DMS53 (cell line): ENCODE measurements around the gene TECPR2.

ENCODE experiments used
- DNase-seq: peaks from one replicate; lab custom pipeline; 2025; lab: John Stamatoyannopoulos, UW

The TECPR2 gene

GRCh38 chr14:102375119-102375518 lies 12.4 kb downstream of the TECPR2 start:
- DNase-seq = no peak

- DNase-seq = no peak
Measured at GRCh38 chr14:102377696-102378095, 15.0 kb downstream of the TECPR2 start.

GRCh38 chr14:102378830-102379229 lies 16.1 kb downstream of the TECPR2 start:
- no peak for DNase-seq

- DNase-seq = no peak
Measured at GRCh38 chr14:102387086-102387485, 24.3 kb downstream of the TECPR2 start.

GRCh38 chr14:102389246-102389645 lies 26.5 kb downstream of the TECPR2 start:
- DNase-seq = no peak

- no peak for DNase-seq
Measured at GRCh38 chr14:102390064-102390855, 27.5 kb downstream of the TECPR2 start.

GRCh38 chr14:102392506-102392905 lies 29.8 kb downstream of the TECPR2 start:
- DNase-seq = no peak

GRCh38 chr14:102394717-102395375 lies 32.1 kb downstream of the TECPR2 start:
- DNase-seq = no peak

- no peak for DNase-seq
Measured at GRCh38 chr14:102396521-102396920, 33.8 kb downstream of the TECPR2 start.

- DNase-seq = no peak
Measured at GRCh38 chr14:102403028-102403427, 40.3 kb downstream of the TECPR2 start.

- no peak for DNase-seq
Measured at GRCh38 chr14:102407258-102407657, 44.5 kb downstream of the TECPR2 start.

- DNase-seq = peak; percentile 72
Measured at GRCh38 chr14:102408724-102409123, 46.0 kb downstream of the TECPR2 start.

GRCh38 chr14:102415671-102416070 lies 52.9 kb downstream of the TECPR2 start:
- DNase-seq = no peak

- DNase-seq = no peak
Measured at GRCh38 chr14:102417001-102417431, 54.3 kb downstream of the TECPR2 start.

- DNase-seq = no peak
Measured at GRCh38 chr14:102417646-102418045, 54.9 kb downstream of the TECPR2 start.

- DNase-seq = no peak
Measured at GRCh38 chr14:102418169-102418852, 55.6 kb downstream of the TECPR2 start.

- no peak for DNase-seq
Measured at GRCh38 chr14:102418853-102419240, 56.1 kb downstream of the TECPR2 start.

- no peak for DNase-seq
Measured at GRCh38 chr14:102419276-102419675, 56.5 kb downstream of the TECPR2 start.

- no peak for DNase-seq
Measured at GRCh38 chr14:102419716-102420115, 57.0 kb downstream of the TECPR2 start.

GRCh38 chr14:102421411-102422057 lies 58.8 kb downstream of the TECPR2 start:
- no peak for DNase-seq

GRCh38 chr14:102424520-102424919 lies 61.8 kb downstream of the TECPR2 start:
- DNase-seq = no peak

- DNase-seq = no peak
Measured at GRCh38 chr14:102424923-102425322, 62.2 kb downstream of the TECPR2 start.
